K562 (cell line): ENCODE measurements around the gene RFPL1. TPM values are rescaled to one million over a fixed set of nuclear protein-coding genes. Genes with fewer than 3 reads are reported as not detected.
A peak's percentile ranks its signal among the peaks of the same experiment; 100 is the strongest.

Experiments
- ATAC-seq: fragments of 200-7000 bp; cut with Tn5 transposase; 3 replicates; pipeline ENCODE4 v1.9.1; 2020; ENCODE audit warnings: moderate library complexity
- BruUV-seq: library from RNA; stranded (reverse); fragments of 400-500 nt; replicated peaks from 2 replicates; lab custom pipeline; 2021; lab: Mats Ljungman, UMichigan
- CTCF ChIA-PET: fragments of 300-600 bp; formaldehyde crosslinking; extraction: SDS; loops from one replicate; lab custom pipeline; 2021; ENCODE audit warnings: low intra/inter-chr PET ratio; lab: Yijun Ruan, JAX
- POLR2A ChIA-PET: fragments of 300-600, 350-650 bp; sonication (Branson Sonifier 250); formaldehyde crosslinking; extraction: SDS; loops from one replicate; lab custom pipeline; 2021; ENCODE audit warnings: antibody characterized with exemption, inconsistent platforms; lab: Yijun Ruan, JAX
- DNase-seq, 4 experiments: peaks; one replicate each; pipeline versions ENCODE4 v3.0.0 to v3.0.0-alpha.2; 2011 to 2018; ENCODE audit warnings: low spot score in 3 of 4, mixed read lengths in 3 of 4; ENCODE audit errors: extremely low read depth in 1 of 4
- FAIRE-seq: peaks from 2 replicates; lab custom pipeline; 2011; peaks lifted over from hg19 to GRCh38; lab: Jason Lieb, UNC
- H2AFZ ChIP-seq: 2 replicates; pipeline ENCODE4 v1.6.0; 2011; ENCODE audit warnings: low read depth, low read length, control low read depth, inconsistent platforms
- H3K27ac ChIP-seq: fragments of 200-600 bp; 3 replicates; pipeline ENCODE4 v1.8.0; 2011; ENCODE audit warnings: low read depth, mild to moderate bottlenecking, control low read depth, inconsistent platforms, low read length, moderate library complexity, mixed read lengths; ENCODE audit errors: extremely low read depth
- H3K27me3 ChIP-seq, 2 experiments: fragments of 300-600 bp in 1 of 2; 2 replicates in 1 of 2; 3 replicates in 1 of 2; pipeline versions ENCODE4 v1.6.0 to v1.8.0; 2011; ENCODE audit warnings: inconsistent platforms in 2 of 2, low read length in 2 of 2, mild to moderate bottlenecking in 1 of 2, mixed read lengths in 1 of 2, moderate library complexity in 1 of 2; ENCODE audit not compliant: control insufficient read depth in 2 of 2, insufficient read depth in 2 of 2
- H3K36me3 ChIP-seq: fragments of 300-600 bp; 3 replicates; pipeline ENCODE4 v1.8.0; 2011; ENCODE audit warnings: mild to moderate bottlenecking, low read length, inconsistent platforms; ENCODE audit not compliant: control insufficient read depth, insufficient read depth
- H3K4me1 ChIP-seq, 2 experiments: fragments of 200-600 bp in 1 of 2; replicated peaks in 1 of 2; 2 replicates in 1 of 2; 3 replicates in 1 of 2; pipeline versions ENCODE4 v1.5.1 to v1.8.0; 2011; ENCODE audit warnings: inconsistent platforms in 2 of 2, low read length in 2 of 2, mild to moderate bottlenecking in 1 of 2, mixed read lengths in 1 of 2, moderate library complexity in 1 of 2; ENCODE audit not compliant: control insufficient read depth in 2 of 2, insufficient read depth in 2 of 2
- H3K4me2 ChIP-seq: 2 replicates; pipeline ENCODE4 v1.6.1; 2011; ENCODE audit warnings: low read length, control low read depth, inconsistent platforms, mixed read lengths; ENCODE audit not compliant: insufficient read depth
- H3K4me3 ChIP-seq: fragments of 200-600 bp; sonication (generic), shearing (Covaris generic); 2 replicates; pipeline ENCODE4 v1.5.1; 2016; ENCODE audit warnings: control low read depth, inconsistent platforms
- H3K79me2 ChIP-seq: fragments of 200-600 bp; 3 replicates; pipeline ENCODE4 v1.8.0; 2011; ENCODE audit warnings: low read length, inconsistent platforms; ENCODE audit not compliant: control insufficient read depth, insufficient read depth
- H3K9ac ChIP-seq, 2 experiments: 2 replicates each; pipeline versions ENCODE4 v1.6.0 to v1.6.1; 2011; ENCODE audit warnings: low read depth in 2 of 2, low read length in 2 of 2, control low read depth in 1 of 2, inconsistent platforms in 1 of 2, mild to moderate bottlenecking in 1 of 2, mixed read lengths in 1 of 2; ENCODE audit not compliant: insufficient read depth in 1 of 2
- H3K9me1 ChIP-seq: one replicate; pipeline ENCODE4 v1.6.0; 2011; ENCODE audit warnings: inconsistent platforms, mild to moderate bottlenecking, low read length, moderate library complexity; ENCODE audit not compliant: control insufficient read depth, insufficient read depth
- H3K9me3 ChIP-seq: replicated peaks from 2 replicates; pipeline ENCODE4 v1.5.1; 2011; ENCODE audit warnings: low read depth, low read length, inconsistent platforms; ENCODE audit not compliant: control insufficient read depth, insufficient read depth
- H4K20me1 ChIP-seq: replicated peaks from 2 replicates; pipeline ENCODE4 v1.6.1; 2011; ENCODE audit warnings: low read length, inconsistent platforms, mixed read lengths; ENCODE audit not compliant: control insufficient read depth, insufficient read depth
- ATF2 ChIP-seq: sonication (generic); formaldehyde crosslinking; IDR thresholded peaks from 2 replicates; pipeline ENCODE4 v1.8.1; 2022; ENCODE audit warnings: missing genetic modification reagents
- BCOR ChIP-seq: fragments of 450-650 bp; IDR thresholded peaks from 2 replicates; pipeline ENCODE4 v1.6.1; 2016
- GABPA ChIP-seq: fragments of 200-800 bp; sonication (Bioruptor generic); conservative IDR thresholded peaks from 2 replicates; pipeline ENCODE4 v1.6.1; 2016; ENCODE audit warnings: low read depth, missing genetic modification characterization, missing compliant biosample characterization
- RBM25 ChIP-seq: fragments of 200-400 bp; formaldehyde crosslinking; IDR thresholded peaks from 2 replicates; pipeline ENCODE4 v1.6.1; 2018; ENCODE audit warnings: low read length, low read depth, moderate library complexity; ENCODE audit not compliant: severe bottlenecking
- ZFP36 ChIP-seq: fragments of 150-350 bp; IDR thresholded peaks from 2 replicates; pipeline ENCODE4 v1.6.1; 2018; ENCODE audit warnings: low read length, low read depth; ENCODE audit not compliant: partially characterized antibody
- WGBS: fragments of 100-300 bp; shearing (Covaris generic); methylation state at CpG from one replicate; pipeline ENCODE4 v1.1.6; 2016; ENCODE audit warnings: low coverage, mixed read lengths; ENCODE audit not compliant: insufficient coverage; ENCODE audit errors: missing lambda C conversion rate; 5-methylcytosine and 5-hydroxymethylcytosine counted together
- in situ Hi-C: fragments of 300-500 bp; cut with MboI; formaldehyde crosslinking; loops from 4 replicates; pipeline ENCODE4 v1.15.0; 2018; ENCODE audit warnings: inconsistent platforms, mixed read lengths
- intact Hi-C: fragments of 100-400 bp; cut with micrococcal nuclease; formaldehyde crosslinking; loops from 2 replicates; pipeline ENCODE4 v1.14.2; 2022
- polyA plus RNA-seq, 8 experiments: library from polyadenylated mRNA; depleted of rRNA in 4 of 8; stranded (reverse) in 5 of 8; unstranded in 3 of 8; fragments of >200 nt; fragmentation: Nextera tagmentation in 2 of 8; fragmentation: Illumina TruSeq in 1 of 8; extraction: Ambion mirVana in 2 of 8; extraction: Trizol in 1 of 8; gene quantifications; 2 replicates each; pipeline versions ENCODE4 v1.2.1 to v1.2.3, GENCODE V29; 2011 to 2014; ENCODE audit warnings: inconsistent platforms in 1 of 8, missing spikeins in 1 of 8
- total RNA-seq, 7 experiments: library from RNA; depleted of rRNA in 6 of 7; stranded (reverse); fragments of >200 nt in 6 of 7; fragmentation: Illumina TruSeq in 2 of 7; extraction: Trizol in 2 of 7; gene quantifications; 2 replicates each; pipeline versions ENCODE4 v1.2.1 to v1.2.3, GENCODE V29; 2011 to 2021; ENCODE audit warnings: low replicate concordance in 1 of 7

The RFPL1 gene
- total and polyA plus RNA-seq, 9 of the 15 experiments (the other 6 are each of a cell fraction or from before 2014, with no cell fraction given), result not detected

- TF ChIP-seq GABPA, result no peak
These were observed 21.4 kb downstream of the RFPL1 start (continued) for GRCh38 chr22:29459773-29460172.

- POLR2A ChIA-PET, result interaction anchor here (0.6 kb wide), 1 partner anchor 647 kb away, joined by 3 read pairs; no protein-coding TSS in a partner anchor
- no peaks in the 10 kb centered on the region for H3K79me2 ChIP-seq
- no peak for DNase-seq
- no TSS peak for BruUV-seq
- peak; percentile 91 for TF ChIP-seq ZFP36
- 0 out of 2 replicates have a peak, but pooled peaks have one; percentile 44 for TF ChIP-seq BCOR
- no peak for TF ChIP-seq ATF2
- peak; percentile 70 for TF ChIP-seq RBM25
- TF ChIP-seq, all 486 proteins: peak for 3
- no peak for ATAC-seq
- CTCF ChIA-PET, result no interaction called here
- Histone ChIP-seq H4K20me1 (no peaks in the 10 kb centered on the region), H2AFZ (no peak overlapping the region), H3K9me3 (no peaks in the 10 kb centered on the region), H3K4me3 (no peak overlapping the region), H3K27me3 (no peaks in the 10 kb centered on the region), H3K36me3 (no peaks in the 10 kb centered on the region), H3K4me1 (peaks cover 0 to 8% of the 10 kb centered on the region in 2 experiments; a peak in 2 of 5 replicates), H3K9ac (no peak overlapping the region), H3K4me2 (no peak overlapping the region), H3K9me1 (no peaks in the 10 kb centered on the region), H3K27ac (no peak overlapping the region)
- intact Hi-C loops, result no loop called here
- in situ Hi-C loops, result no loop called here
- WGBS, result 37% methylated on average over 5 of the region's 5 CpGs
- no peak for FAIRE-seq
These were observed 22.9 kb downstream of the RFPL1 start for GRCh38 chr22:29461263-29461662.
